ENCODE results near the gene FOCAD.

Gene FOCAD

DNA sequence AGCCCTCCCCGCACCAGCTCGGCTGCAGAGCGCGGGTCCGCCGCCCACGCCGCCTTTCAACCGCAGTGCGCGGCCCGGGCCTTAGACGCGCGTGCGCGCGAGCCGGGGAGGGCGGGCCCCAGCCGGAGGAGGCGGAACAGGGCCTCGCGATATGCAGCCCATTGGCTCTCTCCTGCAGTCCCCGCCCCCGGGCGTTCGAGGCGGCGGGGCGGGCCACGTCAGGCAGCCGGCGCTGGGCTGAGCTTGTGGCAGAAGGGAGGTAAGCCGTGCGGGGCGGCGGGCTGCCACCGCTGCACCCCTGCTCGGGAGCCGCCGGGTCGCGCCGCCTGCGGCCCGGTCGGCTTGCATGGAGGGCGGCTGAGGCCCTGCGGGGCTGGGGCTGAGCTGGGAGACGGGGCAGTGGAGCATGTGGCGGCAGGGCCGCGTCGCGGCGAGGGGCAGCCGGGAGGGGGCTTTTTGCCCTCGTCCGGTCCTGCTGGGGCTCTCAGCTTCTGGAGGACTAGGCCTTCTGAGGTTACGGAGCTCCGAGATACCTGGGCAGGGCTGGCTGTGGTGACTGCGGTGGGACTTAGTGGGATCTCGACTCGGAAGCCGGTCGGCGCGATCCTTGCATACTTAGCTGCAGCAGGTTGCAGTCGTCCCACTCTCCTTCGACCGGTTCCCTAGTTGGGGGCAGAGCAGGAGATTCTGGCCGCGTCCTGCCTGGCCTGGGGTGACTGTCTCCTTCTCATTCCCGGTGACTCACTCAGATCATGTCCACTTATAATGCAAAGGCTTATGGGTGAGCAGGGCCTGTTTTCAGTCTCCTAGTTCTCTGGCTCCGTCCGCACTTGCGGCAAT lies at the start of gene FOCAD (continued):
- TF ChIP-seq, protein P1, sequence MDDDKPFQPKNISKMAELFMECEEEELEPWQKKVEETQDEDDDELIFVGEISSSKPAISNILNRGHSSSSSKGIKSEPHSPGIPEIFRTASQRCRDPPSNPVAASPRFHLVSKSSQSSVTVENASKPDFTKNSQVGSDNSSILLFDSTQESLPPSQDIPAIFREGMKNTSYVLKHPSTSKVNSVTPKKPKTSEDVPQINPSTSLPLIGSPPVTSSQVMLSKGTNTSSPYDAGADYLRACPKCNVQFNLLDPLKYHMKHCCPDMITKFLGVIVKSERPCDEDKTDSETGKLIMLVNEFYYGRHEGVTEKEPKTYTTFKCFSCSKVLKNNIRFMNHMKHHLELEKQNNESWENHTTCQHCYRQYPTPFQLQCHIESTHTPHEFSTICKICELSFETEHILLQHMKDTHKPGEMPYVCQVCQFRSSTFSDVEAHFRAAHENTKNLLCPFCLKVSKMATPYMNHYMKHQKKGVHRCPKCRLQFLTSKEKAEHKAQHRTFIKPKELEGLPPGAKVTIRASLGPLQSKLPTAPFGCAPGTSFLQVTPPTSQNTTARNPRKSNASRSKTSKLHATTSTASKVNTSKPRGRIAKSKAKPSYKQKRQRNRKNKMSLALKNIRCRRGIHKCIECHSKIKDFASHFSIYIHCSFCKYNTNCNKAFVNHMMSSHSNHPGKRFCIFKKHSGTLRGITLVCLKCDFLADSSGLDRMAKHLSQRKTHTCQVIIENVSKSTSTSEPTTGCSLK (tag by site-specific recombination; IDR thresholded peaks at IDR 0.05): no peak
- TF ChIP-seq GLIS2 (tag by site-specific recombination; IDR thresholded peaks at IDR 0.05): no peak; the same call in none of the 2 replicates
- TF ChIP-seq ZNF837 (tag by site-specific recombination; IDR thresholded peaks at IDR 0.05): no peak
- no peak for TF ChIP-seq ZFP41 (tag by site-specific recombination; IDR thresholded peaks at IDR 0.05; ENCODE audit: borderline replicate concordance)
- no peak for TF ChIP-seq ZNF211 (tag by site-specific recombination; IDR thresholded peaks at IDR 0.05; ENCODE audit: low read depth)
- TF ChIP-seq KLF8 (tag by site-specific recombination; IDR thresholded peaks at IDR 0.05): no peak; the same call in 1 of the 2 replicates
- TF ChIP-seq, protein P2, sequence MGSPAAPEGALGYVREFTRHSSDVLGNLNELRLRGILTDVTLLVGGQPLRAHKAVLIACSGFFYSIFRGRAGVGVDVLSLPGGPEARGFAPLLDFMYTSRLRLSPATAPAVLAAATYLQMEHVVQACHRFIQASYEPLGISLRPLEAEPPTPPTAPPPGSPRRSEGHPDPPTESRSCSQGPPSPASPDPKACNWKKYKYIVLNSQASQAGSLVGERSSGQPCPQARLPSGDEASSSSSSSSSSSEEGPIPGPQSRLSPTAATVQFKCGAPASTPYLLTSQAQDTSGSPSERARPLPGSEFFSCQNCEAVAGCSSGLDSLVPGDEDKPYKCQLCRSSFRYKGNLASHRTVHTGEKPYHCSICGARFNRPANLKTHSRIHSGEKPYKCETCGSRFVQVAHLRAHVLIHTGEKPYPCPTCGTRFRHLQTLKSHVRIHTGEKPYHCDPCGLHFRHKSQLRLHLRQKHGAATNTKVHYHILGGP (tag by site-specific recombination; IDR thresholded peaks at IDR 0.05): no peak
- TF ChIP-seq, protein P3, sequence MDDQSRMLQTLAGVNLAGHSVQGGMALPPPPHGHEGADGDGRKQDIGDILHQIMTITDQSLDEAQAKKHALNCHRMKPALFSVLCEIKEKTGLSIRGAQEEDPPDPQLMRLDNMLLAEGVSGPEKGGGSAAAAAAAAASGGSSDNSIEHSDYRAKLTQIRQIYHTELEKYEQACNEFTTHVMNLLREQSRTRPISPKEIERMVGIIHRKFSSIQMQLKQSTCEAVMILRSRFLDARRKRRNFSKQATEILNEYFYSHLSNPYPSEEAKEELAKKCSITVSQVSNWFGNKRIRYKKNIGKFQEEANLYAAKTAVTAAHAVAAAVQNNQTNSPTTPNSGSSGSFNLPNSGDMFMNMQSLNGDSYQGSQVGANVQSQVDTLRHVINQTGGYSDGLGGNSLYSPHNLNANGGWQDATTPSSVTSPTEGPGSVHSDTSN (CRISPR knock-in tag; IDR thresholded peaks at IDR 0.05): peak; percentile 19
- TF ChIP-seq YY2 (tag by site-specific recombination; IDR thresholded peaks at IDR 0.05): no peak
- no peak for TF ChIP-seq ZNF658 (tag by site-specific recombination; IDR thresholded peaks at IDR 0.05)
- TF ChIP-seq SETDB1 (IDR thresholded peaks at IDR 0.05; ENCODE audit: insufficient read length, low read length): no peak
- no peak for TF ChIP-seq ZNF280D (tag by site-specific recombination; IDR thresholded peaks at IDR 0.05)
- no peak for TF ChIP-seq ZNF747 (tag by site-specific recombination; IDR thresholded peaks at IDR 0.05)
- no peak for TF ChIP-seq KLF9 (tag by site-specific recombination; IDR thresholded peaks at IDR 0.05; ENCODE audit: low read depth)
- no peak for TF ChIP-seq ZNF184 (tag by site-specific recombination; IDR thresholded peaks at IDR 0.05)
- TF ChIP-seq ZNF146 (tag by site-specific recombination; IDR thresholded peaks at IDR 0.05): no peak
- TF ChIP-seq ZNF292 (tag by site-specific recombination; IDR thresholded peaks at IDR 0.05; ENCODE audit: borderline replicate concordance, low read depth): no peak
- TF ChIP-seq ZNF239 (tag by site-specific recombination; IDR thresholded peaks at IDR 0.05): no peak
- peak; percentile 26; the same call in 1 of the 2 replicates for TF ChIP-seq KLF10 (tag by site-specific recombination; IDR thresholded peaks at IDR 0.05)
- no peak for TF ChIP-seq ZBTB7A (tag by site-specific recombination; IDR thresholded peaks at IDR 0.05; ENCODE audit: low read depth)
- no peak for TF ChIP-seq SCRT1 (tag by site-specific recombination; IDR thresholded peaks at IDR 0.05; ENCODE audit: borderline replicate concordance)
- TF ChIP-seq HOXA7 (CRISPR knock-in tag; IDR thresholded peaks at IDR 0.05; ENCODE audit: borderline replicate concordance): 0 out of 2 replicates have a peak, but pooled peaks have one; percentile 37
- TF ChIP-seq, protein P4, sequence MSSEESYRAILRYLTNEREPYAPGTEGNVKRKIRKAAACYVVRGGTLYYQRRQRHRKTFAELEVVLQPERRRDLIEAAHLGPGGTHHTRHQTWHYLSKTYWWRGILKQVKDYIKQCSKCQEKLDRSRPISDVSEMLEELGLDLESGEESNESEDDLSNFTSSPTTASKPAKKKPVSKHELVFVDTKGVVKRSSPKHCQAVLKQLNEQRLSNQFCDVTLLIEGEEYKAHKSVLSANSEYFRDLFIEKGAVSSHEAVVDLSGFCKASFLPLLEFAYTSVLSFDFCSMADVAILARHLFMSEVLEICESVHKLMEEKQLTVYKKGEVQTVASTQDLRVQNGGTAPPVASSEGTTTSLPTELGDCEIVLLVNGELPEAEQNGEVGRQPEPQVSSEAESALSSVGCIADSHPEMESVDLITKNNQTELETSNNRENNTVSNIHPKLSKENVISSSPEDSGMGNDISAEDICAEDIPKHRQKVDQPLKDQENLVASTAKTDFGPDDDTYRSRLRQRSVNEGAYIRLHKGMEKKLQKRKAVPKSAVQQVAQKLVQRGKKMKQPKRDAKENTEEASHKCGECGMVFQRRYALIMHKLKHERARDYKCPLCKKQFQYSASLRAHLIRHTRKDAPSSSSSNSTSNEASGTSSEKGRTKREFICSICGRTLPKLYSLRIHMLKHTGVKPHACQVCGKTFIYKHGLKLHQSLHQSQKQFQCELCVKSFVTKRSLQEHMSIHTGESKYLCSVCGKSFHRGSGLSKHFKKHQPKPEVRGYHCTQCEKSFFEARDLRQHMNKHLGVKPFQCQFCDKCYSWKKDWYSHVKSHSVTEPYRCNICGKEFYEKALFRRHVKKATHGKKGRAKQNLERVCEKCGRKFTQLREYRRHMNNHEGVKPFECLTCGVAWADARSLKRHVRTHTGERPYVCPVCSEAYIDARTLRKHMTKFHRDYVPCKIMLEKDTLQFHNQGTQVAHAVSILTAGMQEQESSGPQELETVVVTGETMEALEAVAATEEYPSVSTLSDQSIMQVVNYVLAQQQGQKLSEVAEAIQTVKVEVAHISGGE (tag by site-specific recombination; conservative IDR thresholded peaks at IDR 0.05; ENCODE audit: low read depth): no peak
- TF ChIP-seq ZNF157 (tag by site-specific recombination; IDR thresholded peaks at IDR 0.05): no peak
- 0 out of 2 replicates have a peak, but pooled peaks have one; percentile 52 for TF ChIP-seq ZNF324 (tag by site-specific recombination; IDR thresholded peaks at IDR 0.05)
- no peak for TF ChIP-seq ZNF19 (tag by site-specific recombination; IDR thresholded peaks at IDR 0.05; ENCODE audit: low read depth)
- no peak for TF ChIP-seq ZSCAN23 (tag by site-specific recombination; IDR thresholded peaks at IDR 0.05)

Data from HEK293 (cell line).